Adrenal gland (tissue), 12 donors: Measurements from ENCODE around the gene EIF4G2. TPM values are rescaled to one million over a fixed set of nuclear protein-coding genes. Genes with fewer than 3 reads are reported as not detected.

Source experiments
- DNase-seq, 7 donors: peaks; one replicate each; pipeline ENCODE4 v3.0.0-alpha.2; 2019 to 2020
- H3K27ac ChIP-seq, 5 donors: fragments of 200-600 bp; sonication (generic) in 4 of 5; 1 replicate in 3 of 5; 2 replicates in 2 of 5; pipeline versions ENCODE4 v1.5.1 to v1.8.0; 2016 to 2020; ENCODE audit warnings: mild to moderate bottlenecking in 1 of 5
- H3K27me3 ChIP-seq: fragments of 200-600 bp; 2 replicates; pipeline ENCODE4 v1.8.0; 2021
- H3K36me3 ChIP-seq, 2 donors: fragments of 200-600 bp; replicated peaks in 1 of 2; 1 replicate in 1 of 2; 2 replicates in 1 of 2; pipeline versions ENCODE4 v1.5.1 to v1.8.0; 2018 to 2022
- H3K4me1 ChIP-seq, 2 donors: fragments of 200-600 bp; replicated peaks in 1 of 2; 1 replicate in 1 of 2; 2 replicates in 1 of 2; pipeline versions ENCODE4 v1.5.1 to v1.8.0; 2018 to 2021
- H3K4me3 ChIP-seq, 4 donors: fragments of 200-600 bp; sonication (generic) in 3 of 4; one replicate each; pipeline ENCODE4 v1.5.1; 2016 to 2018
- H3K9me3 ChIP-seq, 3 donors: fragments of 200-600 bp; sonication (generic) in 1 of 3; replicated peaks in 1 of 3; 1 replicate in 2 of 3; 2 replicates in 1 of 3; pipeline versions ENCODE4 v1.5.1 to v1.8.0; 2016 to 2021
- CTCF ChIP-seq, 6 experiments: fragments of 450-650 bp in 4 of 6; fragments of 200-600 bp in 2 of 6; sonication (generic) in 1 of 6; IDR thresholded peaks; 1 replicate in 5 of 6; 2 replicates in 1 of 6; pipeline versions ENCODE4 v1.5.1 to v1.8.0; 2016 to 2021; ENCODE audit warnings: antibody characterized with exemption in 6 of 6, mild to moderate bottlenecking in 2 of 6, moderate library complexity in 1 of 6
- POLR2A ChIP-seq, 2 donors: fragments of 450-650 bp; IDR thresholded peaks; one replicate each; pipeline ENCODE4 v1.6.1; 2017; ENCODE audit warnings: antibody characterized with exemption in 2 of 2, mild to moderate bottlenecking in 2 of 2, moderate library complexity in 1 of 2
- WGBS, 4 donors: extraction: QIAGEN DNeasy Blood & Tissue Kit in 2 of 4; methylation state at CpG; one replicate each; pipeline versions ENCODE4 v1.1.5 to v1.1.7; 2013 to 2017; 5-methylcytosine and 5-hydroxymethylcytosine counted together
- intact Hi-C, 2 donors: fragments of 100-400 bp; cut with DNase I; formaldehyde crosslinking; loops; one replicate each; pipeline versions ENCODE4 v1.14.1 to v1.15.0; 2022 to 2023
- polyA plus RNA-seq, 3 donors: library from polyadenylated mRNA; stranded (reverse); fragments of 200-250 nt in 2 of 3; fragments of 350-450 nt in 1 of 3; fragmentation: Illumina TruSeq in 1 of 3; extraction: RNeasy Lipid Tissue Mini Kit (QIAGEN cat#74804) in 1 of 3; gene quantifications; one replicate each; pipeline ENCODE4 v1.2.3, GENCODE V29; 2013 to 2014
- total RNA-seq, 9 donors: library from RNA; depleted of rRNA in 4 of 9; stranded (reverse); fragments of >200 nt in 4 of 9; fragments of 120-200 nt in 1 of 9; fragmentation: NEBNext Ultra II Directional in 1 of 9; extraction: Animal tissue kit (Norgen Biotek cat#: 25700) in 1 of 9; gene quantifications; one replicate each; pipeline versions ENCODE4 v1.1.0 to v1.2.4, GENCODE V29; 2013 to 2023
- donor health status: healthy with polysubstance abuse.
- donor health status: Bipolar disorder and iron deficiency.
- donor health status: DM: yes; HTN: yes; CAD: no.
- donor health status: DM: no; HTN: no; CAD: no.
- donor health status: DM: no; HTN: no; CAD: no.
- donor health status: DM: yes; HTN: yes; CAD: no.

The EIF4G2 gene
- total and polyA plus RNA-seq, 12 donors = 114 to 1,085 (median 531) TPM

DNA sequence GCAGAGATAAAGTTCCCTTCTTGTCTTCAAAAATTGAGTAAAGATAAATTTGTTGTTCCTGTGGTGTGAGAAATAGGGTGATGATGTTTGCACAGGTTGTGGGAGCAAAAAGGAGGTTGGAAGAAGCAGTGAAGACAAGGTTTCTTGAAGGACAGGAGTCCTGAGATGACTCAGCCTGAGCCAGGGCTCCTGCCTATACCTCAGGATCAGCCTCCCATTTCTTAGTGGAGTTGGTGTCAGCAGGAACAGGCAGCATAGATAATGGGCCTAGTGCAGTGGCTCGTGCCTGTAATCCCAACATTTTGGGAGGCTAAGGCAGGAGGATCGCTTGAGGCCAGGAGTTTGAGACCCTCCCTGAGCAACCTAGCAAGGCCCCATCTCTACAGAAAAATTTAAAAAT, 28.7 kb downstream of the EIF4G2 start:
- H3K9me3 ChIP-seq = no peaks in the 10 kb centered on the region
- H3K36me3 ChIP-seq = peaks cover 0 to 28% of the 10 kb centered on the region in 2 donors
- WGBS, 4 donors = 98 to 100% (median 100%) methylated on average over 2 of the region's 2 CpGs
- intact Hi-C loops = no loop called here
- H3K4me3 ChIP-seq = no peak overlapping the region
- peaks cover 0 to 23% of the 10 kb centered on the region in 2 donors for H3K4me1 ChIP-seq
- no peak for DNase-seq
- H3K27ac ChIP-seq = no peak overlapping the region
- no peak for TF ChIP-seq POLR2A (IDR thresholded peaks at IDR 0.05)
- no peaks in the 10 kb centered on the region for H3K27me3 ChIP-seq

GRCh38 chr11:10779086-10779485, 29.6 kb downstream of the EIF4G2 start:
- no peak for DNase-seq
- TF ChIP-seq POLR2A (IDR thresholded peaks at IDR 0.05) = no peak
- no peak for TF ChIP-seq CTCF (IDR thresholded peaks at IDR 0.05)
- intact Hi-C loops = no loop called here
- H3K36me3 ChIP-seq = peaks cover 0 to 38% of the 10 kb centered on the region in 2 donors
- no peaks in the 10 kb centered on the region for H3K27me3 ChIP-seq
- no peaks in the 10 kb centered on the region for H3K9me3 ChIP-seq
- H3K4me1 ChIP-seq = peaks cover 0 to 23% of the 10 kb centered on the region in 2 donors
- H3K4me3 ChIP-seq = no peak overlapping the region
- 68 to 87% (median 78%) methylated on average over 1 of the region's 1 CpG for WGBS, 4 donors
- peak overlapping the region in 3 of 5 donors; percentile 40 to 66 (median 55) for H3K27ac ChIP-seq

- 43 to 81% (median 65%) methylated on average over 12 to 13 of the region's 13 CpGs for WGBS, 4 donors
- TF ChIP-seq POLR2A (IDR thresholded peaks at IDR 0.05) (peak in 1 of 2 donors; percentile 30), CTCF (IDR thresholded peaks at IDR 0.05) (no peak)
- Histone ChIP-seq H3K4me1 (peaks cover 0 to 23% of the 10 kb centered on the region in 2 donors), H3K4me3 (no peak overlapping the region), H3K36me3 (peaks cover 0 to 45% of the 10 kb centered on the region in 2 donors), H3K27me3 (no peaks in the 10 kb centered on the region), H3K9me3 (no peaks in the 10 kb centered on the region), H3K27ac (peak overlapping the region in 3 of 5 donors; percentile 40 to 66 (median 55))
- peak in 6 of 7 donors; percentile 53 to 91 (median 60) for DNase-seq
- intact Hi-C loops = no loop called here
These were observed 30.3 kb downstream of the EIF4G2 start for GRCh38 chr11:10778217-10778970.

DNA sequence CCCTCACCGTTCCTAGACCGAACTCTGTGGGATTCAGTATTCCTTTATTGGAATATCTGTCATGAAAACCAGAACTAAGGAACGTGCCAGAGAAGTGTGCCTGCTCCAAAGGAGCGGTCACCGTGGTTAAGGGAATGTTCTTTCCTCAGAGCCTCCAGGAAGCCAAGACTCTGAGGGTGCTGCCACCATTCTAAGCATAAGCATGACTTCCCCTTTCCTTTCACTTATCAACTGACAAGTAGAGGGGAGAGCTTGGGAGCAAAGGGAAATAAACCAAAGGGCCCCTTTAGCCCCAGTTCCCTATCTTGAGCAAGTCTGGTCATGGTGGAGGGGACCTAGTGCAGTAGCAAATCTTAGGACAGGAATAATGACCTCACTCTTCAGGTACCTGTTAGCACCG, 30.9 kb downstream of the EIF4G2 start:
- Histone ChIP-seq H3K27ac (peak overlapping the region in 2 of 5 donors; percentile 48 to 66), H3K9me3 (no peaks in the 10 kb centered on the region), H3K4me1 (peaks cover 0 to 23% of the 10 kb centered on the region in 2 donors), H3K27me3 (no peaks in the 10 kb centered on the region), H3K4me3 (no peak overlapping the region), H3K36me3 (peaks cover 0 to 51% of the 10 kb centered on the region in 2 donors)
- no peak for DNase-seq
- intact Hi-C loops = no loop called here
- TF ChIP-seq POLR2A (IDR thresholded peaks at IDR 0.05) = no peak
- no peak for TF ChIP-seq CTCF (IDR thresholded peaks at IDR 0.05)
- 65 to 81% (median 70%) methylated on average over 6 of the region's 6 CpGs for whole genome bisulfite sequencing, 4 donors
